ENCODE measurements around the gene GSTP1. TPM values are rescaled to one million over a fixed set of nuclear protein-coding genes. Genes with fewer than 3 reads are reported as not detected.
"Not testable (repeated sequence)": the region's sequence is repeated elsewhere in the genome, so short reads cannot be mapped to it uniquely, and the experiment has no call there.

Gene GSTP1
- total RNA-seq, 4 donors from 2014 or later: 435 to 948 (median 670) TPM

DNA sequence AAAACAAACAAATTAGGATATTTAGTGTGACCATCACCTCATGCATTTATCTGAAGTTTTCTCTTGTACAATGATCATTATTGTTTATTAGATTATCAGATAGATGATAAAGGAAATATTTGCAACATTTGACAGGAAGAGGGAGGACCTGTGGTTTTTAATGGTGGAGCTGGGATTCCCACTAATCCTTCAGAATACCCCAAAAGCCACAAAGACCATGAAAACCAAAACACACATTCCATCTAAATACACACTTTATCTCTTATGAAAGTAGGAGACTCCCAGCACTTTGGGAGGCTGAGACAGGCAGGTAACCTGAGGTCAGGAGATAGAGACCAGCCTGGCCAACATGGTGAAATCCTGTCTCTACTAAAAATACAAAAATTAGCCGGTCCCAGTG lies 15.5 kb downstream of the GSTP1 start:
- TF ChIP-seq, protein P1, sequence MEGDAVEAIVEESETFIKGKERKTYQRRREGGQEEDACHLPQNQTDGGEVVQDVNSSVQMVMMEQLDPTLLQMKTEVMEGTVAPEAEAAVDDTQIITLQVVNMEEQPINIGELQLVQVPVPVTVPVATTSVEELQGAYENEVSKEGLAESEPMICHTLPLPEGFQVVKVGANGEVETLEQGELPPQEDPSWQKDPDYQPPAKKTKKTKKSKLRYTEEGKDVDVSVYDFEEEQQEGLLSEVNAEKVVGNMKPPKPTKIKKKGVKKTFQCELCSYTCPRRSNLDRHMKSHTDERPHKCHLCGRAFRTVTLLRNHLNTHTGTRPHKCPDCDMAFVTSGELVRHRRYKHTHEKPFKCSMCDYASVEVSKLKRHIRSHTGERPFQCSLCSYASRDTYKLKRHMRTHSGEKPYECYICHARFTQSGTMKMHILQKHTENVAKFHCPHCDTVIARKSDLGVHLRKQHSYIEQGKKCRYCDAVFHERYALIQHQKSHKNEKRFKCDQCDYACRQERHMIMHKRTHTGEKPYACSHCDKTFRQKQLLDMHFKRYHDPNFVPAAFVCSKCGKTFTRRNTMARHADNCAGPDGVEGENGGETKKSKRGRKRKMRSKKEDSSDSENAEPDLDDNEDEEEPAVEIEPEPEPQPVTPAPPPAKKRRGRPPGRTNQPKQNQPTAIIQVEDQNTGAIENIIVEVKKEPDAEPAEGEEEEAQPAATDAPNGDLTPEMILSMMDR (IDR thresholded peaks at IDR 0.05): no peak
- DNase-seq (ENCODE audit: low spot score) (no peak), ATAC-seq (ENCODE audit: low FRiP score) (no peak)

DNA sequence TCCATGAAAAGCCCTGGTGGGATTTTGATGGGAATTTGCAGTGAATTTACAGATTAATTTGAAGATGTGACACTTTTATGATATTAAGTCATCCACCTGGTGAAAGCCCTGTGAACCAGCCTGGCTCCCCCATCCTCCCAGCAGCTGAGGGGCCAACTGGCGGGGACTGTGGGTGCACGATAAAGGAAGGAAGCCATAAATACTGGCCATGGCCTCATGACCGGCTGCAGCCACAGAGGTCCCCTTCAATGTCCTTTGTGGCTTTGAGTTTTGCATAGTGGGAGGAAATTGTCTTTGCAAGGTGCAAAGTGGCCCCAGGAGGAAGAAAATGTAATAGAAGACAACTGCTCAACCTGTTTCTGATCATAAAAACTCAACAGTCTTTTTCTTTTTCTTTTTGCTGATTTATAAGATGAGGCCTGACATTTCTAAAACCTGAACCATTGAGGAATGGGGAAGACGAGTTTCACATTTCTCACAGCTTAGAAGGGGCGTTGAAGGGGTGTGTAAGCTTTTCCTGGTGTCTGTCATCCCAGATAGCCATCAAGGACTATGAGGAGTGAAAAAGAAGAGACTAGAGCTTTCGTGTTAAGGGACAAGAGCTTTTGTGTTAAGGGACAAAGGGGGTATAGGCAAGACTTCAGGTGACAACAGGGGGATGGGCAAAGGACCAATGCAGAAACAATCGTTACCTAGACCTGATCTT lies 16.9 kb downstream of the GSTP1 start:
- DNase-seq (ENCODE audit: low spot score) (no peak), ATAC-seq (ENCODE audit: low FRiP score) (no peak)
- TF ChIP-seq, protein P1 (IDR thresholded peaks at IDR 0.05): no peak

DNA sequence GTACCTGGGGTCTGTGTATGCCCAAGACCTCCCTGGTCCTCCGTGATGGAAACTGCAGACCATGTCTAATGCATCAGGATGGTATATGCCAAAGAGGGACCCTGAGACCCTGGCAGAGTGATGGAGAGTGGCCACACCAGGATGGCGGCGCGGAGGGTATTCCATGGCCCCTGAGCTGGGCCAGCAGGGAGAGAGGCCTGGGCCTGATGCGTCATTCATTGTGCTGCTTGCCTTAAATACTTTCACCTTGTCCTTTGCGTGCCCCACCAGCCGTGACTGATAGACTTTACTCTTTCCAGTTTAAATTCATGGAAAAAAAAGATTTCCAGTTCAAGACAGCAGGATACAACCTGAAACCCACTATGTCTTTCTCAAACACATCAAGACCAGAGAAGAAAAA lies 17.5 kb downstream of the GSTP1 start:
- no peak for DNase-seq (ENCODE audit: low spot score)
- ATAC-seq (ENCODE audit: low FRiP score): no peak
- TF ChIP-seq, protein P1 (IDR thresholded peaks at IDR 0.05): no peak

DNA sequence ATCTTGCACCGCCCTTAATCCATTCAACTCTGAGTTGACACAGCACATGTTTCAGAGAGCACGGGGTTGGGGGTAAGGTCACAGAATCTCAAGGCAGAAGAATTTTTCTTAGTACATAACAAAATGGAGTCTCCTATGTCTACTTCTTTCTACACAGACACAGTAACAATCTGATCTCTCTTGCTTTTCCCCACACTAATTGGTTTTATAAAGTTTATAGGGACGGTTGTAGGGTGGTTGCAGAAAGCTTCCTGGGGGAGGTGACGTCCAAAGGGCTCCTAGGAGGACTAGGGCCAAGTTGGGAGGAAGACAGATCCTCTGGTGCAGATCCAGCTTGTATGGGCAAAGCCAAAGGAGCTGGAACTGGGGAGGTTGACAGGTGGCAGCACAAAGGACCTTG lies 20.5 kb downstream of the GSTP1 start:
- not testable (repeated sequence) for DNase-seq (ENCODE audit: low spot score); ATAC-seq (ENCODE audit: low FRiP score)

DNA sequence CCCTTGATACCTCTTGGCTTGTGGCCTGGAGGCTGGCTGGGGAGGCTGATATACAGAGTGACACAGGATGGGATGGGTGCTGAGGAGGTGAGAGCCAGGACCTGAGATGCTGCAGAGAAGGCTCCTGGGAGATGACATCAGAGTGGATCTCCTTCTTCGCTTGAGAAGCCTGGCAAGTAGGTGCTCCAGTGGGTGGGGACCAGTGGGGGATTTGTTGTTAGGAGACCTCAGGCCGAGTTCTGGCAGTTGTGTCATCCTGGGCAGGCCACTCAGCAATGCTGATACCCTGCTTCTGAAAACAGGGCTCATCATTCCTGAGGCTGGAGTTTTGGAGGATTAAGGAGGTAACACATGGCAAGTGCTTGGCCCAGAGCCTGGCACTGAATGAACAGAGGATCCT lies 21.2 kb downstream of the GSTP1 start:
- DNase-seq (ENCODE audit: low spot score) (no peak), ATAC-seq (ENCODE audit: low FRiP score) (no peak)
- TF ChIP-seq, protein P1 (IDR thresholded peaks at IDR 0.05): no peak

DNA sequence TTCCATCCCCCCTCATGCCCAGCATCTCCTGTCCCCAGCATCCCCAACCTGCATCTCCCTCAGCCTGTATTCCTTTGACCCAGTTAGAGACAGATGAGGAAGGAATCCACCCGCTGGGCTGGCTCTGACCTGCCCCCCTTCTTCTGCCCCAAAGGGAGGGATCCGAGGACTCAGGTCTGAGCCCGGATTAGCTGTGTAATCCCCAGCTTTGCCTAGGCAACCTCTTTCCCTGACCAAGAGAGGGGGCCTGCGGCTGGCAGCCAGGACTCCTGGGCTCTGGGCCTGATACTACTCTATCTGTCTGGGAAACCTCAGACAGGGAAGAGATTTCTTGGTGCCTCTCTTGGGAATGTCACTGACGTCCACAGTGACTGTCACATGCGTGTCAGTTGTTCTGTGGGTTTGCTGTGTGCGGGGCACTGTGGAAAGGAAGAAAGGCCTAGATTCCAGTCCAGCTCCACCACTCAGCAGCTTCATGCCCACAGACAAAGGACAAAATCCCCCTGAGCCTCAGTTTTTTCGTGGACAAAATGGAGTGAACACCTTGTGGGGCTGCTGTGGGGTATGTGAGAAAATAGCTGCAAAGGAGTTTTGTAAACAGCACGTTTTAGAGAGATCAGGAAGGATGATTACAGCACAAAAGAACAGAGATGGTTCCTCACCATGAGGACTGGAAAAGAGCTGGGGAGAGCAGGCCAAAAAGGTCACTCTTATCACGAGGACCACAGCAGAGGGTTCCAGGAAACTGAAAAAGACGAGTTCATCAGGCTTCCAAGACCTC lies 21.8 kb downstream of the GSTP1 start:
- ATAC-seq (ENCODE audit: low FRiP score) (no peak), DNase-seq (ENCODE audit: low spot score) (no peak)
- TF ChIP-seq, protein P1 (IDR thresholded peaks at IDR 0.05): no peak

DNA sequence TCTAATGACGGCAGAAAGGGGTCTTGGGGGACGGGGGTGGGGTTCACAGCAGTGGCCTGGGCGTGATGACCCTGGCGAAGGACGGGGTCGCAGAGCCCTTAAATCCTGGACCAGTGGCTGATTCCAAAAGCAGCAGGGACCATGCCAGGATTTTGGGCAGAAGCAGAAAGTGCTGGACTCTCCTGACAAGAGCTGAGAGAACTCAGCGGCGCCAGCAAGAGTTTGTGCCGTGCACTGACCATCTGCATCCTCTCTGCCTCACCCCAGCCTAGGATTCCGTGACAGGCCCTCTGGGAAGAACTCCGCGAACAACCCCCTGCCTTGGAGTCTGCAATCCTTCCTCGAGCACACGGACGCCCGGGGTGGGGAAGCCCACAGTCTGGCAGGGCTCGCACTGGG lies 22.5 kb downstream of the GSTP1 start:
- TF ChIP-seq, protein P1 (IDR thresholded peaks at IDR 0.05): no peak
- no peak for ATAC-seq (ENCODE audit: low FRiP score)
- DNase-seq (ENCODE audit: low spot score): no peak

Measured in omental fat pad (tissue), 4 donors.